Skin epidermis (tissue), 12 donors: ENCODE data around the gene ID2.
A peak's percentile ranks its signal among the peaks of the same experiment; 100 is the strongest.

Experiments used
- H3K27ac ChIP-seq, 21 experiments: fragments of 200-600 bp; sonication (generic) in 11 of 21; one replicate each; pipeline ENCODE4 v1.5.0; 2020; ENCODE audit warnings: mild to moderate bottlenecking in 3 of 21, inconsistent platforms in 2 of 21, moderate library complexity in 2 of 21
- H3K4me3 ChIP-seq, 7 experiments: fragments of 200-600 bp; sonication (generic) in 2 of 7; one replicate each; pipeline ENCODE4 v1.5.0; 2020; ENCODE audit warnings: inconsistent platforms in 2 of 7, mild to moderate bottlenecking in 2 of 7, moderate library complexity in 1 of 7

ID2 gene, protein sequence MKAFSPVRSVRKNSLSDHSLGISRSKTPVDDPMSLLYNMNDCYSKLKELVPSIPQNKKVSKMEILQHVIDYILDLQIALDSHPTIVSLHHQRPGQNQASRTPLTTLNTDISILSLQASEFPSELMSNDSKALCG

DNA sequence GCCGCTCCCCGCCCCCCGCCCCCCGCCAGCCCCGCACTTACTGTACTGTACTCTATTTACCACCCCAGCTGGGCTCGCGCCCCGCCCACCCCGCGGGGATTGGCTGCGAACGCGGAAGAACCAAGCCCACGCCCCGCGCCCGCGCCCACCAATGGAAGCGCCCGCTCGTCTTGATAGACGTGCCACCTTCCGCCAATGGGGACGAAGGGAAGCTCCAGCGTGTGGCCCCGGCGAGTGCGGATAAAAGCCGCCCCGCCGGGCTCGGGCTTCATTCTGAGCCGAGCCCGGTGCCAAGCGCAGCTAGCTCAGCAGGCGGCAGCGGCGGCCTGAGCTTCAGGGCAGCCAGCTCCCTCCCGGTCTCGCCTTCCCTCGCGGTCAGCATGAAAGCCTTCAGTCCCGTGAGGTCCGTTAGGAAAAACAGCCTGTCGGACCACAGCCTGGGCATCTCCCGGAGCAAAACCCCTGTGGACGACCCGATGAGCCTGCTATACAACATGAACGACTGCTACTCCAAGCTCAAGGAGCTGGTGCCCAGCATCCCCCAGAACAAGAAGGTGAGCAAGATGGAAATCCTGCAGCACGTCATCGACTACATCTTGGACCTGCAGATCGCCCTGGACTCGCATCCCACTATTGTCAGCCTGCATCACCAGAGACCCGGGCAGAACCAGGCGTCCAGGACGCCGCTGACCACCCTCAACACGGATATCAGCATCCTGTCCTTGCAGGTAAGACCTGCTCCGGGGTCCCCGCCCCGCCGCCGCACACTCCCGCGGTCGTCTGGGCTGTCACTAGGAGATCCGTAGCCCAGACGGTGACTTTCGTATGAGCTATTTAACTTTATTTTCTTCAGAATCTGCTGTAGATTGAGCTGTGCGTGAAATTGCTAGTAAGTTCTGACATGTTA is at the start of gene ID2:
Gene ID2, plus strand, starts transcription at position 271 of the 907 bp plus-strand sequence. Its CDS starts 110 bp downstream, at position 381.
- Histone ChIP-seq H3K27ac (peak within 1 kb of the TSS in 20 of 21 experiments; percentile 67 to 99 (median 93)), H3K4me3 (peak within 1 kb of the TSS; percentile 60 to 90 (median 68))

DNA sequence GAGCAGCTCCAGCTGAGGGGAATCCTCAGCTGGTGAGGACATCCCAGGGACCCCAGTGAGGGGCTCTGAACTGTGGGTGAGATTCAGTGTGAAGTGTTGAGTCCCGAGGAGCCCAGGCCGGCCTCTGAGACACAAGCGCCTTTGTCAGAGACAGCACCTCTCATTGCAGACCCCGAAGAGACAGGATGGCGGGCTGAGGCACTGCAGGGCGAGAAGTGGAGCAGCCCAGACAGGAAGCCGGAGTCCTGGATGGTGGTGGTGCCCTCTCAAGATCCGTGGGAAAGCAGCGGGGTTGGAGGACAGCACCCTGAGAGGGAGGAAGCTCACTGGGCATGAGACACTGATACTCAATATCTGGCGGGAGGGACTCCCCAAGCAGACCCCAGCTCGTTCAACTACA is 49.1 kb upstream of the ID2 start:
- Histone ChIP-seq H3K27ac (no peak overlapping the region), H3K4me3 (no peak overlapping the region)

DNA sequence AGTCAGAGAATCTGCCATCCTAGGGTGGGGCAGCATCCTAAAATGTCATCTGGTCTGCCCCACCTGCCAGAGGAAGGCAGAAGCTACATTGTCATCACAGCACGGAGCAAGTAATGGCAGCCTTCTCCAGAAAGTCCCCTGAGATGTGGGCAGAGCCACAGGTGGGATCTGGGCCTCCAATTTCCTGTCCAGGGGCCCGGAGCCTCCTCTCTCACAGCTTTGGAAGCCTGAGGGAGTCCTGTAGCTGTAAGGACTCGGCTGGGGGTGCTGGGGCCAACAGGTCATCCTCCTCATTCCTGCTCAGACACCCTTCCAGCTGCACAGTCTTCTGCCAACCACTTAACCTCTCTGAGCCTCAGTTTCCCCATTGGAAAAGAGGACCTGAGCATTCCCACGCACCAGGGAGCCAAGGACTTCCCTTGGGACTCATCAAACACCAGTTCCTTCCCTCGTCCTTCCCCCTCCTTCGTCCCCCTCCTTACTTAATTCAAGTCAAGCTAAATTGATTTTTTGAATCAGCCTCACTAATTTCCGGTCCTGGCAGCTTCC is 48.6 kb upstream of the ID2 start:
- no peak overlapping the region for H3K27ac ChIP-seq
- H3K4me3 ChIP-seq, result no peak overlapping the region

DNA sequence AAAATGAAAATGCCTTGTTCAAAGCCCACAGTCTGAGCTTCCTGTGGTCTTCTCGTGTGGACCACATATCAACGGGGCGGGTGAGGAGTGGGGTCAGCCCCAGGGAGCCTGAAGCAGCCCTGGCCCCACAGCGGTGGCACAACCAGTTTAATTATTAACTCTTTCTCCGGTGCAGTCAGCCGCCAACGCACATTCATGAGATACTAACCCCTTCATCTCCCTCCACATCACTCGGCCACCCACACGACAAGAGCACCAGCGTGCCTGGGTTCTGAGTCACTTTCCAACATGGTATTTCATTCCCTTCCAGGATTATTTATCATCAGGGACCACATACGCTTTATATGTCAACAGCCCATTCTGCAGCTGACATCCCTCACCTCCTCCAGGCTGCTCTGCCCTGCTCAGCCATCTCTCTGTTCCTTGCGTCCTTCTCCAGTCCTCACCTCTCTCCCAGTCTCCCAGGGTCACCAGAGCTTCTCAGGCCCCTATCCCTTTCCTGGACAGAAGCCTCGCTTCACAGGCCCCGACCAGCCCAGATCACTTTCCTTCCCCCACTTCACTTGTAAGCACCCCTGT is 48.0 kb upstream of the ID2 start:
- H3K4me3 ChIP-seq, result no peak overlapping the region
- H3K27ac ChIP-seq, result no peak overlapping the region

DNA sequence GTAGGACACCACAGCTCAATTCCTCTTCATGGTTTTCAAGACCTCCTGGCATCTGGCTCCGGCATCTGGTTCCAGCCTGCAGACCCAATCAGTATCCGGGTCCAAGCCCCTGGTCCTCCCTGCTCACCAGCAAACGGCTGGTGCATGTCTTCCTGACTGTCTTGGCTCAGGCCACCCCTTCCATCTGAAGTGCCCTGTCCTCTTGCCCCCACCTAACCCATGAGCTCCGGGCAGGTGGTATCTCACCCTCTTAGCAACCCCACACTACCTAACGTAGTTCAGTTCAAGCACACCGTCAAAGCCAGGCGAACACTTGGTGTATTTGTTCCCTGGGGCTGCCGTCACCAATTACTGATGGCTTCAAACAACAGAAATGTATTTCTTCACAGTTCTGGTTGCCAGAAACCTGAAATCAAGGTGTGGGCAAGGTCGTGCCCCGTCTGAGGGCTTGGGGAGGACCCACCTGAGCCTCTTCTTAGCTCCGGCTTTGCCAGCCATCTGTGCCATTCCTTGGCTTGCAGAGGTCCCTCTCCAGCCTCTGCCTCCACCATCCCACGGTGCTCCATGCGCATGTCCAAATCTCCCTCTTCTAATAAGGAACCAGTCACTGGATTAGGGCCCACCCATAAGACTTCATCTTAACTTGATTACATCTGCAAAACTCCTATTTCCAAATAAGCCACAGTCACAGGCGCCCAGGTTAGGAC is 47.2 kb upstream of the ID2 start:
- no peak overlapping the region for H3K4me3 ChIP-seq
- H3K27ac ChIP-seq, result no peak overlapping the region

DNA sequence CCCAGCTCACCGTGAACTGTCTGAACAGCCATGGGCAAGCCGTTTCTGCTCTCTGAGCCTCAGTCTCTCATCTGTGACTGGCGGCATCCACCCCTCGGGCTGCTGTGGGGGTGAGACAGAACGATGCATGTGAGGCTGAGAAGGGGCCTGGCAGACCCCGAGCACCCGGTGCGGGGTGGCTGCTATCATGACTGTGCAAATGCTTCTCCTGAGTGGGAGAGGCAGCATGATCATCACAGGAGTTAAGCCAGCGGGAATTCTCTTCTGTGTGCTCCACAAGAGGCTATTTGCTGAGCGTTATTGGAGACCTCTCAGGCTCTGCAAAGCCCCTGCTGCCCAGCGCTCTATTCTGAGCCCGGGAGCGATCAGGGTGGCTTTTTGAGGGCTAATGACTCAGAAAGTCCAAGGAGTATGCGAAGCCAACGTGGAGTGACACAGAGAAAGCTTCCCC is 45.8 kb upstream of the ID2 start:
- Histone ChIP-seq H3K4me3 (no peak overlapping the region), H3K27ac (no peak overlapping the region)

DNA sequence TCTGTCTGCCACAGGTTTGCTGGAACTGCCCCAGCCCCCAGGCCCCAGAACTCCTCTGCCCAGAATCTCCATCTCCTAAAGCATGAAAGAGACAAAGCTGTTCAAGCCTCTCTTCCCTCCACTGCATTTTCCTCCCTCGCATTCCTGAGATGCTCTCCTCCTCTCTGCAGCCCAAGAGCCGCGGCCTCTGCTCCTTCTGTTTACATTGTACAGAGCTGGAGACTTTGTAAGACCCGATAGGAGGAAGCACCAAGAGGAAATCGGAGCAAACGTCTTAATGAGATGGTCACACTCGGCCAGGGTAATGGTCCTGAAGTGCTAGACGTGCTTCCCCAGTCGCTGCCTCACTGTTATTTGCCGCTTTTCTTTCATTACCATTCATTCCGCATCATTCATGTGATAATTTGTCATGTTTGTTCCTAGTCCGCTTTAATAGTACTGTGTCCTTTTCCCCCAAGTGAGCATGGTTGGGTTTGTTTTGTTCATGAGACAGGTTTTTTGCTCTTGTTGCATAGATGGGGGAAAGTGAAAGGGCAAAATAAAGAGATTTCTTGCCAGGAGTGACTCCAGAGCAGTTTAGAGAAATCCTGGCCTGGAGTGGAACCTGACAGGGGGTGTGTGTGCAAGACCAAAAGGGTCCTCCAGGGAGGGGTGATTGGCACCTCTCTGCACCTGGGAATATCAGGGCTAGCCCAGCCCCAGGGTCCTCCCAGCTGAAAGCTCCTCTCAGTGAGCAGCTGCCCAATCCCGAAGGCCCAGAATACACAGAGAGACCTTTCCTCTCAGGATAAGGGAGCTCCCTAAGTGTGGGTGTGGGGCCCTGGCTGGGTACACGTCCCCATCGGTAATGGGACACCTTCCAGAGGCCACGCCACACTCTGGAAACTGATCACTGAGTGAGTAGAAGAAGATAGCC is 44.9 kb upstream of the ID2 start:
- no peak overlapping the region for H3K4me3 ChIP-seq
- no peak overlapping the region for H3K27ac ChIP-seq

DNA sequence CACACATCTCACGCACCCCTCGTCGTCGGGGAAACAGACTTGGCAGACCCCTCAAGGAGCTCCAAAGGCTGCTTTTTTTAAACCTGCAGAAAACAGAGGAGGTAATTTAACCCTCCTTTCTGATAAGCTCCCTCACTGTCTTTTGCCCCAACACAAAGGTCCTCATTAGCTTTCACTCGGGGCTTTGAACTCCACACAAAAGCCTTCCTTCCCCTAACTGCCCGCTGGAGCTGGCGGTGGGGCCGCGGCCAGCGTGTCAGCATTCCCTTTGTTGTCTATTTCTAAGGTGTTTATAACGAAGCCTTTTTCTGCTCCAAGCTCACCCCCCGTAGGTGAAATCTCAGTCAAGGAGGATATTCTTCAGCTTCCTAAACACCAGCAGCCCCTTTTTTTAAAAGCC is 43.5 kb upstream of the ID2 start:
- Histone ChIP-seq H3K4me3 (no peak overlapping the region), H3K27ac (no peak overlapping the region)

DNA sequence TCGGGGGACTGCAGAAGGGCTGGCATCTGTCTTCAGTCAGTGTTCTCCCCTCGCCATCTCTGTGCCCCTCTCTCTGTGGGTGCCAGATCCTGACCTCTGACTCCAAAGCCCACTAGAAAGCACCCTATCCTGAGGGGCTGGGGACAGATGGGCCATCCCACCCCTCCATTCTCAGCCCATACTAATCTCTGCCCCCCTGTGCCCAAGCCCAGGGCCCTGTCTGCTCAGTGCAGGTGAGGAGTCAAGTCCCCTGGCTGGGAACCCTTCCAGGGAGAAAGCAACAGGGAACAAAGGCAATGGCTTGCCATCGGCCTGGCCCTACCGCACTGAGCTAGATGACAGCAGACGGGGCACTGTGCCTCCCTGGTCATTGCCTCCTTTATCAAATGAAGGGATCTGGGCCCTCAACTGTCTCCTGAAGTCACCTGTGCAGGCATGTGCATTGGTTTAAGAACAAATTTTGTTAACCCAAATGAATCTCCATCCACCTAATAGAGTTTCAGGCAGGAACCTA is 42.7 kb upstream of the ID2 start:
- Histone ChIP-seq H3K4me3 (no peak overlapping the region), H3K27ac (no peak overlapping the region)

DNA sequence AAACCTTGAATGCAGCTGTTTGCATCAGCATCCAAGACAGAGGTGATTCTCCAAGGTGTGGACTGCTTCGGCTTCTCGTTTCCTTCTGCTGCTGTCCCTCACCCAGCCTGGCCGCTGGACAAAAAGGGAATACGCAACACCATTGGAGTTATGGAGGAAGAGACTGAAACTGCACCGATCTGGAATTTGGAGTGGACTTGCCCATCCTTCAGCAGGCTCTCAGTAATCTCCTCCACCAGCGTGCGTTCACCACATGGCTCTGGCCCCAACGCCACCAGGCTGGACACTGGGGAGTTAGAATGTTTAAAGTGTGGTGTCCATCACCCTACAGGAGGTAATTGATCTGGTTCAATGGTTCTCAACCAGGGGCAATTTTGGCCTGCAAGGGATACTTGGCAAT is 41.4 kb upstream of the ID2 start:
- Histone ChIP-seq H3K4me3 (no peak overlapping the region), H3K27ac (no peak overlapping the region)

DNA sequence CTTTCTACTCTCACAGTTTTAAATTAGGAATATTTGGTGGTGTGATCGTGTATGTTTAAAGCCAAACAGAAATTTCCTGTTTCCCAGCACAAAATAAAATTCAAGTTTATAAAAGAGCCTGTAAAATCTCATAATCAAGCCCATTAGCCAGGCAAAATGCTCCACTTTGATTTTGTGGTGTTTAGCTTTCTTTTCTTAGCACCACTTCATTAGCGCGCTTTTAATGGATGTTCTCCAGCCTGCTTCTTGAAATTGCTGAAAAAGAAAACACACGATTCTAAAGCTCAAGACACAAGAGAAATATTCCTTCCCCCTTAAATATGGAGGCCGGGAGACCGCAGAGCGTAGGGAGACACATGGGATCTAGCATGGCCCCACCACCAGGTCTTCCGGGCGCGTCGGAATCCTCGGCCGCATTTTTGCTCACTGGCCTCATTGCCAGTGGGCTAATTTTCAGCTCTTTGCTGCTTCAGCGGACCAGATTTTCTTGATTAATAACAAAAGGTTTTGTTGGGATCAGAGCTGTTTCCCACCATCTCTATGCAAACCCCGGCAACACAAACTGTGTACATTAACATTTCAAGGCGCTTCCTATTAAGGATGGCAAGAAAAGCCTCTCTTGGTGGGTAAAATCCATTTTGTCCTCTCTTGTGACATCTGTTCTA is 40.4 kb upstream of the ID2 start:
- Histone ChIP-seq H3K27ac (peak overlapping the region in 3 of 21 experiments; percentile 19 to 45 (median 44)), H3K4me3 (no peak overlapping the region)

DNA sequence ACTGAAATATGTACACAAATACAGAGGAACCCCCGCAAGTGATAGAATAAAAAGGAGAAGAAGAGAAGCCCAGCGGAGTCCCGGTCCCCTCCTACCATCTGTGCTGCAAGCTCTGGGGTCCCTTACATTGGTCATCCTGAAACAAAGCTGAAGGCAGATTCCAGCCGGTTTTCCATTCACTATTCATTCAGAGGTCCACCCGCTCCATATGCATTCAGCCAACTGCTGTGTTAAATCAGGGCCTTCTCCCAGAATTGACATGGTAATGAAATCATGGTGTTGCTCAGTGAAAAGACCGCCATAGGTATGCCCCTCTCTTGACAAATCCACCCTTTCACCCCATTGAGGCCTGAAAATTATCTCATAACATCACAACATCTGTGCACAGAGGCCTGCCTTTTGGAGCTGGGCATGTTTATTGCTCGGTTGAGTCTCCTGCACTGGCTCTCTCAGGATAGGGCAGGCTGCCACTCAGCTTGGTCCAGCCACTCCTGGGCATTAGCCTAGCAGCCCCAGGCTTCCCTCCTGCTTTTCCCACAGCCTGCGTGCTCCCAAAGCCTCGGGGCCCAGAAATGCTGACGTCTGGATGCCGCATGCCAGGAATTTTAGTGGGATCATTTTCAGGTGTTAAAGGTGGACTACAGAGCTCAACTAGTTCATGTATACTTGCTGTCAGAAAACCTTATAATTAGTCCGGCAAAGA is 39.3 kb upstream of the ID2 start:
- Histone ChIP-seq H3K4me3 (no peak overlapping the region), H3K27ac (no peak overlapping the region)

DNA sequence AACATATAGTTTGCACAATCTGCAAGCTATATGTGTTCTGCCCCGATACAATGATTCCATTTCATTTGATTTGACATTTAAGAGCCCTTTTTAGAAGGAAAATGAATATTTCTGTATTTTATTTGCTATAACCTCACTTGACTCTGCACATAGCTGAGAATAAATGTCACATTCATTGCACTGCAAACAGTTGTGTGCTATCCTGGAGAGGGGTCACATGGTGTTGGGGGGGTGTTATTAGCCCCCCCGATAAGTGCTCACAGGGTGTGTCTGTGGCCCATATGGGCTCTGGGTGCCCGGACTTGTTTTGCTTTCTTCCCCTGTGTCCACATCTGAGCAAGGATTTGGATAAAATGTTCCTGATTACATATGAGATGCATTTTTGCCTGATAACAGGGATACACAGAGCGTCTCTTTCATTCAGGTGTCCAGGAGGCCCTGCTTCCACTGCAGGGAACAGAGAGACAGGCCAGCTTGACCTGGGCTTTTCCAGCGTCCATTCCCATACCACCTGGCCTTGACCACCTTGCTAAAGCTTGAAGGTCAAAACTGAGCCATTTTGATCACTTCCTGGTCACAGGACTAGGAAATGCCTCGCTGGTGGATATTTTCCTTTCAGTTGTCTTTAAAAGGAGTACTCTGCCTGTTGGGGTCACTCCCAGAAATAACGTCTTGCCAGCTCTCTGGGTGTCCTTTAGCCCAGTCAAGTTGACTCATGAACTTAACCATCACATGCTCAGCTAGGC is 38.4 kb upstream of the ID2 start:
- no peak overlapping the region for H3K4me3 ChIP-seq

DNA sequence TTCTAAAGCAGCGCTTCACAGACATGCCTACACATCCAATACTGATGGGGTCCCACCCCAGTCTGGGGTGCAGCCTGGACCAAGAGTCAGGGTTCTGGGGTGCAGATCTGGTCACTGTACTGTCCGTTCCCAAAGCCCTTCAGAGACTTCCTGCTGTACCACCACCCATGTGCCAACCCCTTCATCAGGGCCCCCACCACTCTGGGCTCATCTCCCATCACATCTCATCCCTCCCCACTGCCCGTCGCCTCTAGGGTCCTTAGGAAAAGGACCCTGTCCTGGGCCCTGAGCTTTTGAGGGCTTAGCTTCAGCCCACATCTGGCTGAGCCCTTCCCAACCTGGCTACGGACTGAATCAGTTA is 37.9 kb upstream of the ID2 start:
- H3K27ac ChIP-seq, result no peak overlapping the region
- no peak overlapping the region for H3K4me3 ChIP-seq

More for the DNA sequence above, 38.4 kb upstream of the ID2 start:
- peak overlapping the region in 1 of 21 experiments; percentile 15 for H3K27ac ChIP-seq

DNA sequence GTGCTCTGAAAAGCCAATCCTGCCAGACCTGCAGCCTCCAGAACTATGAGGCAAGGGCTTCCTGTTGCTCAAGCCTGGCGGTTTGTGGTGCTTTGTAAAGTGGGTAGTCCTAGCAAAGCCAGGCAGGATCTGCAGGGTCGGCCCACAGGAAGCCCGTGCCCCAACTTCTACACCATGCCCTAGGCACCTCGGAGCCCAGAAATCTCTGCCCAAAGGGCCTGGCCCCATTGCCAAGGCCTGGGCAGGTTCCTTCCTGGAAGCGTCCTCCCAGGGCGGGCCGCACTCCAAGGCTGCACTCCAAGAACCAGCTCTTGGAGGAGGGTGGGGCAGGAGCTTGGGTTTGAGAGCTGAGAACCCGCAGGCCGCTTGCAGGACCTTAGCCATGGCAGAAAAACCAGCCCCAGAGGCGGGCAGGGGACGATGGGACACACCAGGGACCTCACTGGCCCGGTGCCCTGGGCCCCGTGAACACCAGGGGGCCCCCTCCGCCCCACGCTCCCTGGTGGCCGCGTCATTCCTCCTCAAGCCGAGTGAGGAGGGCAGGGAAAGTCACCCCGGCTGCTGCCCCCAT is 37.2 kb upstream of the ID2 start:
- Histone ChIP-seq H3K4me3 (no peak overlapping the region), H3K27ac (no peak overlapping the region)

DNA sequence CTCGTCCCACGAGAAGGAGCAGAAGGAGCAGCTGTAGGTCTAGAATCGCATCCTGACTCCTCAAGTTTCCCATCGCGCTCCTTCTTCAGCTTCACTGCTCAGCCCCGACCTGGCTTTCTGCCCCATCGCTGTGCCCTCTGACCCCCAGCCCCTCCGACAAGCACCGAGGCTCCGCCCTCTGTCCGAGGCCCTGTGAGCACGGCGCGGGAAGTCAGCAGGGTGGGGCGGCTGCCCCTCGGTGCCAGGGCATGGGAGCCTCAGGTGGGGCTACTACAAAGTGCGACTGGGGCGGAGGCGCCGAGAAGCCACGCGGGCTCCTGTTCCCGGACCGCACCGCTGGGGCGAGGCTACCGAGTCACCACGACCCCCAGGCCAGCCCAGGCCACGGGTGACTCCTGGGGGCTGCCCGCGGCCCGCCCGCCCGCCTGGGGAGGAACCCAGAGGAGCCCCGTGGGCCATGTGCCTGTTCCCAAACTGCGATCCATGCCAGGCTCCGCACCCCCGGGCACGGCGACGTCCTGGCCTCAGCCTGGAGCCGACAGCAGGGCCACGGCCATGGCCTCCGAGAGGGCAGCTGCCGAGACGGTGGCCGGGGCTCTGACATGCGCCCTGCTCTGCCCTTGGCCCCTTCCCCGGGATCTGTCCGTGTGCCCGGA is 36.6 kb upstream of the ID2 start:
- Histone ChIP-seq H3K27ac (no peak overlapping the region), H3K4me3 (no peak overlapping the region)
